SKM-1 treated with dmso at 0.1 percent for 144 hours (cell line): ENCODE measurements around the gene TGFB2.

Experiments used
- DNase-seq: peaks from one replicate; lab custom pipeline; 2025; ENCODE audit not compliant: unreplicated experiment; lab: John Stamatoyannopoulos, UW

The TGFB2 gene

DNA sequence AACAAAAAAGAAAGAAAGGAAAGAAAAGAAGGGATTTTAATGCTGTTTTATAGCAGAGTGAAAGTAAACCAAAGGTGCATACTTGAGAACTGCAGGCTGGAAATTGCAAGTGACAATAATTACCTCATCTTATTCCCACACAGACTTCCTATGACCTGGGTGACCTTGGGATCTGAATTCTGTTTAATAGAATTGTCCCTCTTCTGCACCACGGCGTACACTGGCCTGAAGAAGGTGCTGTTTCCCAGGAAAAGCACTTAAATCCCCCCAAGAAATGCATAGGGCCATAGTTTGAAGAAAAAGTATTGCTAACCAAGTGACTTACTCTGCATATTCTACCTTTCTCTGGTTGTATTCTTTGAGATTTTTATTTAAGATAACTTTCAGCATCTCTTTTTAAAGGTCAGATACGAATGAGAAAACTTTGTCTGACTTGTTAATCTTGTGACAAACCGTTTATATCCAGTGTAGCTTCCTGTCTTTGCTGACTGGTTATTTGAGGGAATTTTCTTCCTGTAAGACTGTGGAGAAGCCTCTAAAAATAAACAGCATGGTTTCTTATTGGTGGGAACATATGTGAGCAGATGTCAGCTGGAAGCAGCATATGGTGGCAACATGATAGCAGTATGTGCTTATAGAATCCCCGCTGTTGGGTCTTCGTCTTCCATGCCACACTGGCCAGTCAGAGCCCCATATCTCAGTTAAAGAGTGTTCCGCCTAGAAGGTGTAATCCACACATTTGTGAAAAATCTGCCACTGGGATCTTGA lies 16.3 kb downstream of the TGFB2 start:
- DNase-seq: no peak

DNA sequence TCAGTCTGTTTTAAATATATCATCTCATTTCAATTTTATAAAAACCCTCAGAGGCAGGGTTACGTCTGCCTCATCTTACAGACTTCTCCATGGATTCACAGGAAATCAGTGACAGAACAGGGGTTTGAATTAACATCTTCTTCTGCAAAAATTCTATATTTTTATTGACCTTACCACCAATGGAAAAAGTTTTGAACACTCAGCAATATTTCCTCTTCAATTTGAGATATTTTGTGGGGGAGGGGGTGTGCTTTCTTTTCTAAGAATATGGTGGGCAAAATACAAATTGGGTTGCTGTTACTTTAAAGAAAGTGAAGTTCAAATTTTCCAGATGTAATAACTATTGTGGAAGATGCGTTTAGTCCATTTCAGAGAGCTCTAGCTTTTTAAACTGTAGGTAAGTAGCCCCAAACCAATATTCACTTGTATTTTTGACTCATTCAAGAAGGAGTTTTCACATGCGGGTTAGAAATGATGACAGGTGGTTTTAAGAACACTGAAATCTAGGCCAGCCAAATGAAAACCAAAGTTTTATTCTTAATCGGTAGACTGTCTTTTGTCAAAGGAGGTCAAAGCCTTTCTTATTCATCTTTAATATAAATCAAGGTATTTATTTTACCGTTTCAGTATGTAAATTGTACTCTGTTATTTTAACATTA lies 17.4 kb downstream of the TGFB2 start:
- DNase-seq: no peak

GRCh38 chr1:218363141-218363540 lies 18.0 kb downstream of the TGFB2 start:
- DNase-seq: no peak

GRCh38 chr1:218364028-218364710 lies 19.0 kb downstream of the TGFB2 start:
- DNase-seq: no peak

DNA sequence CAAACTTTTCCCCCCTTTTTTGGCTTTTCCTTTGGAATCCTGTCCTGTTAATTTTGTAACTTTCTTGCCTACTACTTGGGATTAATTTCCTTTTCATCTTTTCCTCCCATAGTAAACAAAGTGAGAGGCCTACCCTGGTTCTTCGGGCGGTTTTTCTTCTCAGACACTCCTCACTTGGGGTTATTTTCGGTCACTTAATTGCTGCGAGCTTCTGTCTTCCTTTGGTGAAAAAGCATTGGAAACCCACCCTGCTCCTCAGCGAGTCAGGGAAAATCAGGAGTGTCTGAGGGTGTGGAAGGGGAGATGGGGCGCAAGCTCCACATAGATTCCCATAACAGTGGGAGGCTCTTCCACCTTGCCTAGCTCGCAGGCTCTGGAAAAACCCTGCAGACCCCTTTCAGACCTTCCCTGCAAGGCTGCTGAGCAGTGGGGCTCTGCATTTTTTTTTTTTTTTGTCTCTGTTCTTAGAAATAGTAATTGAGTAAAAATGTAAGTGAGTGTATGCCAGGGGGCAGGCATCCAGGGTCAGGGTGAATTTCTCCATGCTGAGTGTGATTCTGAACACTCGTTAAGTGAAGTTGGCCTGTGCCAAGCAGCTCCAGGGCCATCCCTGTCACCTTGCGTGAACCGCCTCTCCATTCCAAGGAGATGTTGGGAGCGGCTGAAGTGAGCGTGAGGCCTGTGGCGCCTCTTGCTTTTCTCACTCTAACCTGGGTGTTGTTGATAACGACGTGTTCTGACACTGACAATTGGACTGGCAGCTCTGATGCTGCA lies 20.3 kb downstream of the TGFB2 start:
- DNase-seq: no peak

- no peak for DNase-seq
These were observed 21.4 kb downstream of the TGFB2 start for GRCh38 chr1:218366322-218367052.

DNA sequence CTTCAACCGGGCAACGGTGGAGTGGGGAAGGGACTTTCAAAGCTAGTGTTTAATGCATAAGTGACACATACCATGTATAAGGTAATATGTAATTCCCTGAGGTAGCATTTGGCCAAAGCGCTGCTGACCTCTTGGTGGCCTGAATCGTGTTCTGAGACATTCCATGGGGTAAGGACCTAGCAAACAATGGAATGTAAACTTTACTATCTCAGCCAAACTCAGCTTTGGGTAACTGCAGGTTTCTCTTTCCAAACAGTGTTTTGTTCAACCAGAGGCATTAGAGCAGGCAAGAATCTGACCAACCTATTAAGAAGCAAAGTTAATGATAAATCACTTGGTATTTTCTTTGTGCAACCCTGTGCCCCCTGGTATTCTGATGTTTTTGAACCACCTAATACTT lies 22.0 kb downstream of the TGFB2 start:
- no peak for DNase-seq

DNA sequence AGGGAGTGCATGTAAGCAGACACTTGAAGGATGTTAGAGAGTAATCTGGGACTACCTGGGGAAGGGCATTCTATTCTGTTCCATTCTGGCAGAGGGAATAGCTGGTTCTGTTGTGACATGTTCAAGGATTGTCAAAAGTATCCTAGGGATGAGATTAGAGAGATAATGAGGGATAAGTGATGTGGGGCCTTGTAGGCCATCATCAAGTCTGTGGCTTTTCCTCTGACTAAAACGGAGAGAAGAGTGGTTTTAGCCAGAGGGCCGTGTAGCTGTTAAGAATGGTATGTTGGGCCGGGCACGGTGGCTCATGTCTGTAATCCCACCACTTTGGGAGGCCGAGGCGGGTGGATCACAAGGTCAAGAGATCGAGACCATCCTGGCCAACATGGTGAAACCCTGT lies 23.6 kb downstream of the TGFB2 start:
- DNase-seq: no peak

GRCh38 chr1:218369688-218370511 lies 24.8 kb downstream of the TGFB2 start:
- DNase-seq: no peak

- DNase-seq: no peak
These were observed 27.0 kb downstream of the TGFB2 start for GRCh38 chr1:218371927-218372672.

GRCh38 chr1:218374401-218375353 lies 29.5 kb downstream of the TGFB2 start:
- DNase-seq: no peak

DNA sequence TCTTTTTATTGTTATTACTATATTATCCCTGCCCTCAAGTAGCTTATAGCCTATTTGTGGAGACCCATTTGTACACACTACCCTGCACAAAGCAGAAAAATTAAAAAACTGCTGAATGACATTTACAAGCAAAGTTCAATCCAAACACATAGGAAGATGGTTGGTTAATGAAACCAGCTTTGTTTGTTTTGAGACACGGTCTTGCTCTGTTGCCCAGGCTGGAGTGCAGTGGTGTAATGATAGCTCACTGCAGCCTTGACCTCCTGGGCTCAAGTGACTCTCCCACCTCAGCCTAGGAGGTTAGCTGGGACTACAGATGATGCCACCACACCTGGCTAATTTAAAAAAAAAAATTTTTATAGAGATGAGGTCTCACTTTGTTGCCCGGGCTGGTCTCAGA lies 31.6 kb downstream of the TGFB2 start:
- no peak for DNase-seq

- DNase-seq: peak; percentile 39
These were observed 32.1 kb downstream of the TGFB2 start for GRCh38 chr1:218377143-218377660.

GRCh38 chr1:218380125-218380977 lies 35.2 kb downstream of the TGFB2 start:
- no peak for DNase-seq

- no peak for DNase-seq
These were observed 37.1 kb downstream of the TGFB2 start for GRCh38 chr1:218382261-218382660.

DNA sequence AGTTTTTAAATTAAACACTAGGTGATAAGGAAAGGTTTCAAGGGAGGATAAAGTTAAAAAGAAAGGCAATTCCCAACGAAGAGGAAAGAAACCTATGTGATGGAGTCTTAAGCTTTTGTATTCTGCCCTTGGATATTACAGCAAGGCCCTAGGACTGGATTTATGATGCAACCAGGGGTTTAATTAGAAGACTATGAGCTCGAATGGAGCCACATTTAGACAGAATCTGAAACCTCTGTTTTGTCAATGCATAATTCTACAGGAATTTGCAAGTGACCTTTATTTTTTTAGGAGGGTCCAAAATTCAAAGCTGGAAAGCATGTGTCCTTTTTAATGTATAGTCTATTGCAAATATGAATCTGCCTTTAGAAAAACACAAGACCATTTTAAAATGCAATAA lies 37.9 kb downstream of the TGFB2 start:
- no peak for DNase-seq

DNA sequence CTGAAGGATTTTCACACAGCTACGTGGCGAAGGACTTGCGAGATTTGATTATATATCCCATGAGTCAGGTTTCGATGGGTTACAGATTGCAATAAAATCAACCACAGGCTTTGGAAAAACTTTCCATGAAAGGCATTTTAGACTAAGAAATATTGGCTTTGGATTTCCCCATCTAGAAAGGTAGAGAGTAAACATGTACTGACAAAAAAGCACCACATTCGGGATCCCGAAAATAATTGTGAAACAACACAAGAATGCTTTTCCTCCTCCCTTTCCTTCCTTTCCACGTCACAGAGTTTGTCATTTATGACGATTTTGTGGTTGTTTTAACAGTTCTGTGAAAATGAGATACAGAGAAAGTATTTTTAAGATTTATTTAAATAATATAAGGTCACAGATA lies 38.5 kb downstream of the TGFB2 start:
- no peak for DNase-seq
